Left lung (tissue), 10 donors: ENCODE data around the gene PHF24. TPM values are rescaled to one million over a fixed set of nuclear protein-coding genes. Genes with fewer than 3 reads are reported as not detected.
"Not testable (repeated sequence)": the region's sequence is repeated elsewhere in the genome, so short reads cannot be mapped to it uniquely, and the experiment has no call there.

ENCODE experiments used
- ATAC-seq: fragments of 200-7000 bp; cut with Tn5 transposase; one replicate; pipeline ENCODE4 v1.9.1; 2020; ENCODE audit warnings: moderate library complexity
- DNase-seq, 4 donors: peaks; one replicate each; pipeline ENCODE4 v3.0.0-alpha.2; 2013 to 2020
- H3K27ac ChIP-seq, 2 donors: fragments of 200-600 bp; sonication (generic) in 1 of 2; one replicate each; pipeline versions ENCODE4 v1.5.0 to v1.8.0; 2020 to 2021
- H3K27me3 ChIP-seq, 2 donors: fragments of 200-600 bp; sonication (generic) in 1 of 2; one replicate each; pipeline versions ENCODE4 v1.5.0 to v1.8.0; 2020 to 2021
- H3K36me3 ChIP-seq, 2 donors: fragments of 200-600 bp; sonication (generic) in 1 of 2; one replicate each; pipeline versions ENCODE4 v1.5.0 to v1.8.0; 2020 to 2021
- H3K4me1 ChIP-seq, 2 donors: fragments of 200-600 bp; one replicate each; pipeline ENCODE4 v1.8.0; 2021
- H3K4me3 ChIP-seq, 2 donors: fragments of 200-600 bp; sonication (generic) in 1 of 2; one replicate each; pipeline versions ENCODE4 v1.5.0 to v1.8.0; 2020 to 2021; ENCODE audit warnings: mild to moderate bottlenecking in 1 of 2
- H3K9me3 ChIP-seq, 2 donors: fragments of 200-600 bp; sonication (generic) in 1 of 2; one replicate each; pipeline versions ENCODE4 v1.5.0 to v1.8.0; 2020 to 2021
- intact Hi-C, 2 donors: fragments of 100-400 bp; cut with DNase I; formaldehyde crosslinking; loops; one replicate each; pipeline versions ENCODE4 v1.11.2 to v1.14.2; 2022
- polyA plus RNA-seq, 6 donors: library from polyadenylated mRNA; unstranded; fragments of 120-200 nt; gene quantifications; one replicate each; pipeline ENCODE4 v1.2.1, GENCODE V29; 2013; ENCODE audit not compliant: insufficient read length in 6 of 6
- total RNA-seq, 2 donors: library from RNA; stranded (reverse); fragmentation: NEBNext Ultra II Directional; extraction: Animal tissue kit (Norgen Biotek cat#: 25700); gene quantifications; one replicate each; pipeline ENCODE4 v1.2.1, GENCODE V29; 2021
- TF ChIP-seq, protein P1 (sequence below), 2 donors: fragments of 200-600 bp; sonication (generic) in 1 of 2; IDR thresholded peaks; one replicate each; pipeline versions ENCODE4 v1.5.0 to v1.8.0; 2021; ENCODE audit warnings: antibody characterized with exemption in 2 of 2
- donor health status: DM: no; HTN: yes; CAD: no.
- donor health status: DM: no; HTN: no; CAD: no.

Gene PHF24
- total and polyA plus RNA-seq, 8 donors: 0.20 to 0.78 (median 0.46) TPM

DNA sequence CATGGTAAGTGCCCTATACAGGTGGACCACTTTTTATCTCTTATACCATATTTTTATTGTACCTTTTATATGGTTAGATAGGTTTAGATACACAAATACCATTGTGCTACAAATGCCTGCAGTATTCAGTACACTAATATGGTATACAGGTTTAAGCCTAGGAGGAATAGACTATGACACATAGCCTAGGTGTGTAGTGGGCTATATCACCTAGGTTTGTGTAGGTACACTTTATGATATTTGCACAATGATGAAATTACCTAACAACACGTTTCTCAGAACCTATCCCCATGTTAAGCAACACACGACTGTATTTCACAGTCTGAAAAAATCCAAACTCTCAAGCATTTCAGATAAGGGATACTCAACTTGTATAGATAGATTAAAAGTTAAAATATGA, 9.6 kb upstream of the PHF24 start:
- intact Hi-C loops: no loop called here
- no peaks in the 10 kb centered on the region for H3K36me3 ChIP-seq
- ATAC-seq (no peak), DNase-seq (no peak)
- H3K27ac ChIP-seq: no peak overlapping the region
- H3K27me3 ChIP-seq: peaks cover 0 to 16% of the 10 kb centered on the region in 2 donors
- H3K9me3 ChIP-seq: no peaks in the 10 kb centered on the region
- no peak overlapping the region for H3K4me3 ChIP-seq
- TF ChIP-seq, protein P1, sequence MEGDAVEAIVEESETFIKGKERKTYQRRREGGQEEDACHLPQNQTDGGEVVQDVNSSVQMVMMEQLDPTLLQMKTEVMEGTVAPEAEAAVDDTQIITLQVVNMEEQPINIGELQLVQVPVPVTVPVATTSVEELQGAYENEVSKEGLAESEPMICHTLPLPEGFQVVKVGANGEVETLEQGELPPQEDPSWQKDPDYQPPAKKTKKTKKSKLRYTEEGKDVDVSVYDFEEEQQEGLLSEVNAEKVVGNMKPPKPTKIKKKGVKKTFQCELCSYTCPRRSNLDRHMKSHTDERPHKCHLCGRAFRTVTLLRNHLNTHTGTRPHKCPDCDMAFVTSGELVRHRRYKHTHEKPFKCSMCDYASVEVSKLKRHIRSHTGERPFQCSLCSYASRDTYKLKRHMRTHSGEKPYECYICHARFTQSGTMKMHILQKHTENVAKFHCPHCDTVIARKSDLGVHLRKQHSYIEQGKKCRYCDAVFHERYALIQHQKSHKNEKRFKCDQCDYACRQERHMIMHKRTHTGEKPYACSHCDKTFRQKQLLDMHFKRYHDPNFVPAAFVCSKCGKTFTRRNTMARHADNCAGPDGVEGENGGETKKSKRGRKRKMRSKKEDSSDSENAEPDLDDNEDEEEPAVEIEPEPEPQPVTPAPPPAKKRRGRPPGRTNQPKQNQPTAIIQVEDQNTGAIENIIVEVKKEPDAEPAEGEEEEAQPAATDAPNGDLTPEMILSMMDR (IDR thresholded peaks at IDR 0.05): no peak
- H3K4me1 ChIP-seq: no peaks in the 10 kb centered on the region

DNA sequence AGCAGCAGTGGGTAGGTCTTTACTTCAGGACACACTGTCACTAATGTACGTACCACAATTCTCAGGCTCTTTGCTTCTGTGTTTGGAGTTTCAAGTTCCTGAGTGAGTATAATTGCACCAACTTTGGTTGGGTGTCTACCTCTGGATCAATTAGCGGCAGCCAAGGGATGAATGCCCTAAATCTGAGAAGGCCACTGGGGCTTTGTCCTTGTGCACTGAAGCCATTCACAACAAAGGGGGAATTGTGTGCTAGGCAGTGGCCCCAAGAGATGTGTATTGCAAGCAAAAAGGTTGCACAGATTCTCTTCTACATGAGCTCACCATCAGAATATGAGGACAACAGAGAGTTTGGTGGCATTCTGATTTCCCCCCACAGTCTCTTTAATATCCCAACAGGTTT, 3.9 kb upstream of the PHF24 start:
- H3K27me3 ChIP-seq: peaks cover 26 to 64% of the 10 kb centered on the region in 2 donors
- no peak overlapping the region for H3K27ac ChIP-seq
- TF ChIP-seq, protein P1 (IDR thresholded peaks at IDR 0.05): no peak
- peaks cover 0 to 5% of the 10 kb centered on the region in 2 donors for H3K4me1 ChIP-seq
- no peak overlapping the region for H3K4me3 ChIP-seq
- no peaks in the 10 kb centered on the region for H3K9me3 ChIP-seq
- ATAC-seq: no peak
- H3K36me3 ChIP-seq: no peaks in the 10 kb centered on the region
- intact Hi-C loops: no loop called here
- no peak for DNase-seq

DNA sequence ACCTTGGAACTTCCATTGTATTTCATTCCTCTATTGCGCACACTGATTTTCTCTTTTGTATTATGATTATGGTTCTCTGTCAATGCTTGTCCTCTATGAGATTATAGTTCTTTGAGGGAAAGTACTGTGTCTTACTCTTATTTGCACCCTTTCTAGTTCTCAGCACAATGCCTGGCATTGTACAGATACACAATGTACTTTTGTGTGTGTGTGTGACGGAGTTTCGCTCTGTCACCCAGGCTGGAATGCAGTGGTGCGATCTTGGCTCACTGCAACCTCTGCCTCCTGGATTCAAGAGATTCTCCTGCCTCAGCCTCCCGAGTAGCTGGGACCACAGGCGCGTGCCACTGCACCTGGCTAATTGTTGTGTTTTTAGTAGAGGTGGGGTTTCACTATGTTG, 2.0 kb upstream of the PHF24 start:
- H3K9me3 ChIP-seq, H3K4me1 ChIP-seq, intact Hi-C loops, H3K36me3 ChIP-seq, H3K27ac ChIP-seq, DNase-seq, ATAC-seq, H3K4me3 ChIP-seq: not testable (repeated sequence)
- H3K27me3 ChIP-seq: peaks cover 35 to 80% of the 10 kb centered on the region in 2 donors

DNA sequence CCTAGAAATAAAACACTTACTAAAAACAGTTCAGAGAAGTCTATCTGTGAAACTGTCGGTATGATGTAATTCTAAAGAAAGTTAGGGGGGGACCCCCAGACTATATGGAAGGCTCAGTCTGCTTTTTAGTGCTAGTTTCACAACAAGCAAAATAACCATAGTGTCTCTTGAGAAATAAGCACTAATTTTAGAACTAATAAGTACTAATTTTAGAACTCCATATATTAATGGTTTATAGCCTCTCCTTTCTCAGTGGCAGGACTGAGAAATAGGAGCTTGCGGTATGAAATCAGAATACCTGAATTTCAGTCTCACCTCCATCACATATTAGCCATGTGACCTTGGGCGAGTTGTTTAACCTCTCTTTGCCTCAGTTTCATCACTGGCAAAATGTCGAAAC, 1.4 kb upstream of the PHF24 start:
- Histone ChIP-seq H3K36me3 (no peaks in the 10 kb centered on the region), H3K4me1 (peaks cover 0 to 8% of the 10 kb centered on the region in 2 donors), H3K27me3 (peaks cover 35 to 82% of the 10 kb centered on the region in 2 donors), H3K4me3 (no peak overlapping the region), H3K27ac (no peak overlapping the region), H3K9me3 (no peaks in the 10 kb centered on the region)
- TF ChIP-seq, protein P1 (IDR thresholded peaks at IDR 0.05): no peak
- intact Hi-C loops: no loop called here
- ATAC-seq: no peak
- DNase-seq: no peak

DNA sequence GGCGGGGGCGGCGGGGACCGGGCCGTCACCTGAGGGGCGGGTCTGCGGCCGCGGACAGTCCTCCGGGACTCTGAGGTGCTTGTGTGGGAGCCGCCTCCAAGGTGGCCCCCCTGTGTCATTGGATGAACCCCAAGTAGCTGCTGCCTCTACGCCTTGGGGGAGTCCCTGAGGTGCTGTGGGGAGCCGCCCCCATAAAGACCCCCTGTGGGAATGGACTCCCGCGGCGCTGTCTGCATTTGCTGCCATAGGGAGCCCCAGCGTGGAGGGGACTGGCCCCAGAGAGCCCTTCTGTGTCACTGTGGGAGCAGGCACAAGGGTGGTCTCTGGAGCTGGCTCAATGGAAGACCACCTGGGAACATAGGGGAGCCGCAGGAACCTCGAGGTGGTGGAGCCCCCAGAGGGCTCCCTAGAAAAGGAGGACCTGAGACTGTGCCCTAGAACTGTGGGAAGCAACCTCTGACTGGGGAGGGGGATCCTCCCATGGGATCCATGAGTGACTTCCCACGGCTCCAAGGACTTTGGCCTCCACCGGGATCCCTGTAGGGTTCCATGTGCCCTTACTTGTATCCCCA, 412 bp downstream of the PHF24 start:
- Histone ChIP-seq H3K27me3 (peaks cover 35 to 93% of the 10 kb centered on the region in 2 donors), H3K4me3 (no peak overlapping the region), H3K36me3 (no peaks in the 10 kb centered on the region), H3K27ac (no peak overlapping the region), H3K9me3 (no peaks in the 10 kb centered on the region), H3K4me1 (peaks cover 0 to 14% of the 10 kb centered on the region in 2 donors)
- TF ChIP-seq, protein P1 (IDR thresholded peaks at IDR 0.05): no peak
- no peak for DNase-seq
- no peak for ATAC-seq
- intact Hi-C loops: no loop called here

DNA sequence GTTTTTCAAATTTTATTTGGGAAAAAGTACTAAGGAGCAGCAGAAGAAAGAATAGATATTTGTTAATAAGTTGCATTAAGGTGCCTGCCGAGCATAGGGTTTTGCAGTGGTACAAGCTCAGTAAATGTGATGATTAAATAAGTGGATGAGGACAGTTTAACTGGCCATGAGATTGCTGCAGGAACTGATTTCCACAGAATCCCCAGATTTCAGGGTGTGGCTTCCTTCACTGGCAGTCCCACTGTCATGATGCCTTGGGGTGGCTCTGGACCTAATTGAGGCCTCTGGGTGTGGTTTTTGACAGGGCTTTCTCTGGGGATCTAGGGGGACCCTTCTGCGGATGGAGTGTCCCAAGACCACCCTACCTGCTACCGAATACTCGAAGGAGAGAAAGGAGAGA, 1.4 kb downstream of the PHF24 start:
- TF ChIP-seq, protein P1 (IDR thresholded peaks at IDR 0.05): no peak
- Histone ChIP-seq H3K27ac (no peak overlapping the region), H3K27me3 (peaks cover 35 to 93% of the 10 kb centered on the region in 2 donors), H3K4me3 (no peak overlapping the region), H3K36me3 (no peaks in the 10 kb centered on the region), H3K9me3 (no peaks in the 10 kb centered on the region), H3K4me1 (peaks cover 0 to 14% of the 10 kb centered on the region in 2 donors)
- DNase-seq (no peak), ATAC-seq (no peak)
- intact Hi-C loops: no loop called here
